ENCODE measurements around the gene CSPG4.
"Not testable (repeated sequence)": the region's sequence is repeated elsewhere in the genome, so short reads cannot be mapped to it uniquely, and the experiment has no call there.

The CSPG4 gene

GRCh38 chr15:75646944-75647364 is 65.7 kb downstream of the CSPG4 start:
- DNase-seq = no peak

- no peak for DNase-seq
Measured at GRCh38 chr15:75646112-75646943, 66.3 kb downstream of the CSPG4 start.

- DNase-seq = no peak
Measured at GRCh38 chr15:75644376-75644775, 68.3 kb downstream of the CSPG4 start.

GRCh38 chr15:75641603-75642002 is 71.0 kb downstream of the CSPG4 start:
- no peak for DNase-seq

- no peak for DNase-seq
Measured at GRCh38 chr15:75641179-75641503, 71.5 kb downstream of the CSPG4 start.

- DNase-seq = no peak
Measured at GRCh38 chr15:75640483-75641178, 72.0 kb downstream of the CSPG4 start.

- peak; percentile 88 for DNase-seq
Measured at GRCh38 chr15:75639709-75640482, 72.8 kb downstream of the CSPG4 start, which contains the start of gene IMP3. Gene IMP3, minus strand, starts transcription at chr15:75640224. Its CDS starts 56 bp downstream, at chr15:75640168.

- DNase-seq = no peak
Measured at GRCh38 chr15:75639191-75639708, 73.4 kb downstream of the CSPG4 start.

GRCh38 chr15:75637245-75638009 is 75.2 kb downstream of the CSPG4 start:
- no peak for DNase-seq

- no peak for DNase-seq
Measured at GRCh38 chr15:75636026-75636425, 76.6 kb downstream of the CSPG4 start.

GRCh38 chr15:75633922-75634321 is 78.7 kb downstream of the CSPG4 start:
- not testable (repeated sequence) for DNase-seq

GRCh38 chr15:75631935-75632334 is 80.7 kb downstream of the CSPG4 start:
- no peak for DNase-seq

- DNase-seq = peak; percentile 87
Measured at GRCh38 chr15:75625542-75626347, 86.9 kb downstream of the CSPG4 start, which contains the start of gene SNUPN. Gene SNUPN, minus strand, starts transcription at chr15:75625725. Its CDS starts 4,674 bp downstream, at chr15:75621051.
